Keratinocyte (primary cell): Measurements from ENCODE around the gene PRM2. TPM values are rescaled to one million over a fixed set of nuclear protein-coding genes. Genes with fewer than 3 reads are reported as not detected.

Source experiments
- DNase-seq: peaks from one replicate; pipeline ENCODE4 v3.0.0-alpha.2; 2011; ENCODE audit warnings: low read depth, missing footprints, low spot score
- FAIRE-seq: peaks from 2 replicates; lab custom pipeline; 2011; peaks lifted over from hg19 to GRCh38; lab: Jason Lieb, UNC
- H2AFZ ChIP-seq: 2 replicates; pipeline ENCODE4 v1.6.0; 2012; ENCODE audit warnings: low read length, control low read depth, inconsistent platforms; ENCODE audit not compliant: control insufficient read depth
- H3K27ac ChIP-seq: 2 replicates; pipeline ENCODE4 v1.5.1; 2011; ENCODE audit warnings: low read length; ENCODE audit not compliant: control insufficient read depth, insufficient read depth
- H3K27me3 ChIP-seq: 3 replicates; pipeline ENCODE4 v1.6.0; 2011; ENCODE audit warnings: low read length; ENCODE audit not compliant: control insufficient read depth, insufficient read depth; ENCODE audit errors: extremely low read depth
- H3K36me3 ChIP-seq, 2 experiments: 2 replicates in 1 of 2; 3 replicates in 1 of 2; pipeline ENCODE4 v1.5.1; 2011; ENCODE audit warnings: low read length in 2 of 2, mild to moderate bottlenecking in 1 of 2; ENCODE audit not compliant: control insufficient read depth in 2 of 2, insufficient read depth in 2 of 2; ENCODE audit errors: extremely low read depth in 1 of 2
- H3K4me1 ChIP-seq: 3 replicates; pipeline ENCODE4 v1.5.1; 2011; ENCODE audit warnings: low read length; ENCODE audit not compliant: control insufficient read depth, insufficient read depth; ENCODE audit errors: extremely low read depth
- H3K4me2 ChIP-seq: 3 replicates; pipeline ENCODE4 v1.6.0; 2011; ENCODE audit warnings: low read depth, low read length; ENCODE audit not compliant: control insufficient read depth, insufficient read depth; ENCODE audit errors: extremely low read depth
- H3K4me3 ChIP-seq, 3 experiments: fragments of 200-600 bp in 1 of 3; sonication (generic) in 1 of 3; 2 replicates in 2 of 3; 3 replicates in 1 of 3; pipeline ENCODE4 v1.5.1; 2011 to 2016; ENCODE audit warnings: low read length in 3 of 3, mild to moderate bottlenecking in 3 of 3, control low read depth in 2 of 3, inconsistent platforms in 1 of 3, low read depth in 1 of 3, mixed read lengths in 1 of 3, mixed run types in 1 of 3, moderate library complexity in 1 of 3; ENCODE audit not compliant: control insufficient read depth in 2 of 3, insufficient read depth in 2 of 3; ENCODE audit errors: extremely low read depth in 1 of 3
- H3K79me2 ChIP-seq: 2 replicates; pipeline ENCODE4 v1.6.0; 2012; ENCODE audit warnings: low read length; ENCODE audit not compliant: control insufficient read depth, insufficient read depth
- H3K9ac ChIP-seq: 3 replicates; pipeline ENCODE4 v1.6.0; 2011; ENCODE audit warnings: low read length; ENCODE audit not compliant: control insufficient read depth, insufficient read depth; ENCODE audit errors: extremely low read depth
- H3K9me1 ChIP-seq: 3 replicates; pipeline ENCODE4 v1.6.0; 2011; ENCODE audit warnings: low read length; ENCODE audit not compliant: control insufficient read depth, insufficient read depth; ENCODE audit errors: extremely low read depth
- H3K9me3 ChIP-seq: 2 replicates; pipeline ENCODE4 v1.5.1; 2012; ENCODE audit warnings: low read depth, low read length; ENCODE audit not compliant: control insufficient read depth
- H4K20me1 ChIP-seq: 3 replicates; pipeline ENCODE4 v1.6.0; 2011; ENCODE audit warnings: low read length; ENCODE audit not compliant: control insufficient read depth, insufficient read depth; ENCODE audit errors: extremely low read depth
- EZH2 ChIP-seq: IDR thresholded peaks from one replicate; pipeline ENCODE4 v1.6.1; 2012; ENCODE audit warnings: inconsistent platforms, mild to moderate bottlenecking, low read length, moderate library complexity
- dilution Hi-C: fragments of 300-500 bp; cut with MboI; formaldehyde crosslinking; loops from one replicate; pipeline ENCODE4 v1.7.0; 2020; ENCODE audit warnings: low sequenced_read_pairs; ENCODE audit not compliant: extremely low pct_ligation_motif_present
- polyA plus RNA-seq, 5 experiments: library from polyadenylated mRNA; depleted of rRNA in 3 of 5; stranded (reverse) in 3 of 5; stranded (forward) in 1 of 5; unstranded in 1 of 5; fragments of >200 nt; gene quantifications; 1 replicate in 1 of 5; 2 replicates in 3 of 5; 3 replicates in 1 of 5; pipeline versions ENCODE4 v1.2.1 to v1.2.3, GENCODE V29; 2011 to 2012; ENCODE audit warnings: missing spikeins in 2 of 5, low read depth in 1 of 5, low replicate concordance in 1 of 5
- TF ChIP-seq, protein P1 (sequence below), 3 experiments: IDR thresholded peaks in 1 of 3; conservative IDR thresholded peaks in 1 of 3; optimal IDR thresholded peaks in 1 of 3; 2 replicates in 2 of 3; 3 replicates in 1 of 3; pipeline versions ENCODE3 to v1.5.1; 2011; ENCODE audit warnings: low read length in 3 of 3, mild to moderate bottlenecking in 3 of 3, moderate library complexity in 2 of 3, control low read depth in 1 of 3, inconsistent platforms in 1 of 3; ENCODE audit not compliant: insufficient read depth in 2 of 3; ENCODE audit errors: extremely low read depth in 1 of 3

PRM2 gene
- polyA plus RNA-seq, 1 donor (not counting 4 experiments of a cell fraction or from before 2014, with no cell fraction given), result not detected

DNA sequence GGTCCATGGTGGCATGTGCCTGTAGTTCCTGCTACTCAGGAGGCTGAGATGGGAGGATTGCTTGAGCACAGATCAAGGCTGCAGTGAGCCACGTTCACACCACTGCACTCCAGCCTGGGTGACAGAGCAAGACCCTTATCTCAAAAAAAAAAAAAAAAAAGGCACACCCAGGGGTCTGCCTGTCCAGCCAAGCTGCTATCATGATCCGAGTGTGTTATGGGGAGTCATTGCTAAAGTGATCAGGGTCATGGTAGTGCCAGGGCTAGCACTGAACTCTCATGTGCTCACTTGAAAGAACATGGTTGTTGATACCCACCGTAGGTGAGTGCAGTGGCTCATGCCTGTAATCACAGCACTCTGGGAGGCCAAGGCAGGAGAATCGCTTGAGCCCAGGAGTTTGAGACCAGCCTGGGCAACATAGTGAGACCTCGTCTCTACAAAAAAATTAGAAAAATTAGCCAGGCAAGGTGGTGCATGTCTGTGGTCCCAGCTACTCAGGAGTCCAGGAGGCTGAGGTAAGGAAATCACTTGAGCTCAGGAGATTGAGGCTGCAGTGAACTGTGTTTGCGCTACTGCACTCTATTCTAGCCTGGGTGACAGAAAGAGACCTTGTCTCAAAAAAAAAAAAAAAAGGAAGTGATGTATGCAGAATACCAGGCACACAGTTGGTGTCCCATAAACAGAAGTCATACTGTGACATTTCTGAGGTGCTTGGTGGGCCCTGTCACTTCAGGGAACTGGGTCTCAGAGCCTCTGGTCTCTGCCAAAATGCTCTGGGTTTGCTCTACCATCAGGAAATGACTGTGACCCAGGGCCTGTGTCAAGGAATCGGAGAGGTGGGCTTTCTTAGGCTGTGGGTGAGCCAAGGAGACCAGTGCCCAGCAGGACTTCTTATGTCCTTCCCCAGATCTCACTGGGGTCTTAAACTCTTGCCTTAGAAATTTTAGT lies 2.7 kb upstream of the PRM2 start:
- DNase-seq (no peak), FAIRE-seq (no peak)
- no peak overlapping the region for H3K9ac ChIP-seq
- H3K27ac ChIP-seq, result no peak overlapping the region
- no peak overlapping the region for H2AFZ ChIP-seq
- dilution Hi-C loops, result no loop called here
- H3K27me3 ChIP-seq, result peaks cover 3% of the 10 kb centered on the region
- no peaks in the 10 kb centered on the region for H3K36me3 ChIP-seq
- no peaks in the 10 kb centered on the region for H3K9me1 ChIP-seq
- no peaks in the 10 kb centered on the region for H3K4me1 ChIP-seq
- H3K79me2 ChIP-seq, result no peaks in the 10 kb centered on the region
- no peaks in the 10 kb centered on the region for H3K9me3 ChIP-seq
- TF ChIP-seq, protein P1, sequence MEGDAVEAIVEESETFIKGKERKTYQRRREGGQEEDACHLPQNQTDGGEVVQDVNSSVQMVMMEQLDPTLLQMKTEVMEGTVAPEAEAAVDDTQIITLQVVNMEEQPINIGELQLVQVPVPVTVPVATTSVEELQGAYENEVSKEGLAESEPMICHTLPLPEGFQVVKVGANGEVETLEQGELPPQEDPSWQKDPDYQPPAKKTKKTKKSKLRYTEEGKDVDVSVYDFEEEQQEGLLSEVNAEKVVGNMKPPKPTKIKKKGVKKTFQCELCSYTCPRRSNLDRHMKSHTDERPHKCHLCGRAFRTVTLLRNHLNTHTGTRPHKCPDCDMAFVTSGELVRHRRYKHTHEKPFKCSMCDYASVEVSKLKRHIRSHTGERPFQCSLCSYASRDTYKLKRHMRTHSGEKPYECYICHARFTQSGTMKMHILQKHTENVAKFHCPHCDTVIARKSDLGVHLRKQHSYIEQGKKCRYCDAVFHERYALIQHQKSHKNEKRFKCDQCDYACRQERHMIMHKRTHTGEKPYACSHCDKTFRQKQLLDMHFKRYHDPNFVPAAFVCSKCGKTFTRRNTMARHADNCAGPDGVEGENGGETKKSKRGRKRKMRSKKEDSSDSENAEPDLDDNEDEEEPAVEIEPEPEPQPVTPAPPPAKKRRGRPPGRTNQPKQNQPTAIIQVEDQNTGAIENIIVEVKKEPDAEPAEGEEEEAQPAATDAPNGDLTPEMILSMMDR (optimal IDR thresholded peaks at IDR 0.05 in 1 of 3, IDR thresholded peaks at IDR 0.05 in 1 of 3, conservative IDR thresholded peaks at IDR 0.05 in 1 of 3; ENCODE audit: extremely low read depth in 1 of 3, insufficient read depth in 2 of 3, low read length in 3 of 3), result no peak
- TF ChIP-seq EZH2, result no peak
- H3K4me2 ChIP-seq, result no peak overlapping the region
- H4K20me1 ChIP-seq, result no peaks in the 10 kb centered on the region
- H3K4me3 ChIP-seq, result no peak overlapping the region

DNA sequence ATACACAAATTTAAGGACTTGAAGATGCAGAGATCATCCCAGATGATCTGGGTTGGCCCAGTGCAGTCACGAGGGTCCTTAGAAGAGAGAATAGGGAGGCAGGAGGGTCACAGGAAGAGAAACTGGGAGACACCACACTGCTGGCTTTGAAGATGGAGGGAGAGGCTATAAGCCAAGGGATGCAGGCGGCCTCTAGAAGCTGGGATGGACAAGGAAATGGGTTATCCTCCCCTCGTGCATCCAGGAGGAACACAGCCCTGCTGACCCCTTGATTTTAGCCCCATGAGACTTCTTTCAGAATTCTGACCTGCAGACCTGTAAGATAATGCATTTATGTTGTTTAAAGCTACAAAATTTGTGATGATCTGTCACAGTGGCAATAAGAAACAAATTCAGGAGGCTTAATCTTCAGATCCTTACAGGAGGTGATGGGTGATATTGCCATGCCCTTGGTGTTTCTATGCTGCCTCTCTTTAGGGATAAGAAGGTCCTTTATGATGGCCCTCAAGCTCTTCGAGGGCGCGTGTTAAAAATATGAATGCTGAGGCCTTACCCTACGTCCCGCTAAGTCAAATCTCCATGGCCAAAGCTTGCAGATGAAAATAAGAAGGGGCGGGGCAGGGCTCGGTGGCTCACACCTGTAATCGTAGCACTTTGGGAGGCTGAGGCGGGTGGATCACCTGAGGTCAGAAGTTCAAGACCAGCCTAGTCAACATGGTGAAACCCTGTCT lies 1.5 kb upstream of the PRM2 start:
- H2AFZ ChIP-seq, result no peak overlapping the region
- H3K4me3 ChIP-seq, result no peak overlapping the region
- no peaks in the 10 kb centered on the region for H3K36me3 ChIP-seq
- H3K9me3 ChIP-seq, result no peaks in the 10 kb centered on the region
- no peak for TF ChIP-seq EZH2
- TF ChIP-seq, protein P1 (optimal IDR thresholded peaks at IDR 0.05 in 1 of 3, IDR thresholded peaks at IDR 0.05 in 1 of 3, conservative IDR thresholded peaks at IDR 0.05 in 1 of 3; ENCODE audit: extremely low read depth in 1 of 3, insufficient read depth in 2 of 3, low read length in 3 of 3), result no peak
- DNase-seq, result no peak
- H3K4me1 ChIP-seq, result peaks cover 2% of the 10 kb centered on the region
- no peak overlapping the region for H3K4me2 ChIP-seq
- FAIRE-seq, result no peak
- no peaks in the 10 kb centered on the region for H3K79me2 ChIP-seq
- H3K9me1 ChIP-seq, result no peaks in the 10 kb centered on the region
- no peak overlapping the region for H3K27ac ChIP-seq
- dilution Hi-C loops, result no loop called here
- H3K27me3 ChIP-seq, result peaks cover 3% of the 10 kb centered on the region
- no peaks in the 10 kb centered on the region for H4K20me1 ChIP-seq
- H3K9ac ChIP-seq, result no peak overlapping the region
